ENCODE measurements around the gene PFDN2.

PFDN2 gene

GRCh38 chr1:161071886-161072371 lies 45.9 kb downstream of the PFDN2 start:
- Histone ChIP-seq H3K27me3 (no peaks in the 10 kb centered on the region), H3K9me3 (no peaks in the 10 kb centered on the region), H3K27ac (peak overlapping the region; percentile 99), H3K4me3 (ENCODE audit: low read depth in 1 of 2, low read length in 1 of 2) (peak overlapping the region in 1 of 2 experiments; percentile 19), H3K36me3 (no peaks in the 10 kb centered on the region), H3K4me1 (ENCODE audit: control insufficient read depth in 1 of 2, insufficient read depth in 1 of 2, low read depth in 1 of 2, low read length in 1 of 2) (peaks cover 39 to 41% of the 10 kb centered on the region in 2 experiments)
- TF ChIP-seq CTCF (IDR thresholded peaks at IDR 0.05): peak; percentile 76

- Histone ChIP-seq H3K27me3 (no peaks in the 10 kb centered on the region), H3K4me3 (ENCODE audit: low read depth in 1 of 2, low read length in 1 of 2) (no peak overlapping the region), H3K9me3 (no peaks in the 10 kb centered on the region), H3K27ac (peak overlapping the region; percentile 99), H3K4me1 (ENCODE audit: control insufficient read depth in 1 of 2, insufficient read depth in 1 of 2, low read depth in 1 of 2, low read length in 1 of 2) (peaks cover 51 to 53% of the 10 kb centered on the region in 2 experiments), H3K36me3 (peaks cover 12% of the 10 kb centered on the region)
- no peak for TF ChIP-seq CTCF (IDR thresholded peaks at IDR 0.05)
Measured at GRCh38 chr1:161070761-161071160, 47.1 kb downstream of the PFDN2 start.

- no peaks in the 10 kb centered on the region for H3K9me3 ChIP-seq
- peaks cover 19% of the 10 kb centered on the region for H3K36me3 ChIP-seq
- peaks cover 60% of the 10 kb centered on the region in 2 experiments for H3K4me1 ChIP-seq (ENCODE audit: control insufficient read depth in 1 of 2, insufficient read depth in 1 of 2, low read depth in 1 of 2, low read length in 1 of 2)
- peak; percentile 53 for TF ChIP-seq CTCF (IDR thresholded peaks at IDR 0.05)
- no peaks in the 10 kb centered on the region for H3K27me3 ChIP-seq
- H3K4me3 ChIP-seq (ENCODE audit: low read depth in 1 of 2, low read length in 1 of 2): peak within 1 kb of the TSS; percentile 80 to 100
- peak within 1 kb of the TSS; percentile 99 for H3K27ac ChIP-seq
Measured at GRCh38 chr1:161069731-161070270, 48.0 kb downstream of the PFDN2 start, which contains the start of gene ARHGAP30. ARHGAP30 (minus strand) TSS chr1:161069891; CDS start chr1:161069624, 267 bp downstream.

GRCh38 chr1:161069241-161069640 lies 48.6 kb downstream of the PFDN2 start:
- Histone ChIP-seq H3K36me3 (peaks cover 22% of the 10 kb centered on the region), H3K4me1 (ENCODE audit: control insufficient read depth in 1 of 2, insufficient read depth in 1 of 2, low read depth in 1 of 2, low read length in 1 of 2) (peaks cover 65 to 66% of the 10 kb centered on the region in 2 experiments), H3K27ac (peak overlapping the region; percentile 99), H3K27me3 (no peaks in the 10 kb centered on the region), H3K9me3 (no peaks in the 10 kb centered on the region), H3K4me3 (ENCODE audit: low read depth in 1 of 2, low read length in 1 of 2) (peak overlapping the region; percentile 80 to 100)
- TF ChIP-seq CTCF (IDR thresholded peaks at IDR 0.05): no peak

GRCh38 chr1:161068306-161069234 lies 49.3 kb downstream of the PFDN2 start:
- H3K27ac ChIP-seq: peak overlapping the region; percentile 99

More at GRCh38 chr1:161068306-161069234, 49.3 kb downstream of the PFDN2 start:
- peak; percentile 30 for TF ChIP-seq CTCF (IDR thresholded peaks at IDR 0.05)
- Histone ChIP-seq H3K36me3 (peaks cover 28% of the 10 kb centered on the region), H3K9me3 (no peaks in the 10 kb centered on the region), H3K4me1 (ENCODE audit: control insufficient read depth in 1 of 2, insufficient read depth in 1 of 2, low read depth in 1 of 2, low read length in 1 of 2) (peaks cover 70 to 71% of the 10 kb centered on the region in 2 experiments), H3K4me3 (ENCODE audit: low read depth in 1 of 2, low read length in 1 of 2) (peak overlapping the region; percentile 80 to 100), H3K27me3 (no peaks in the 10 kb centered on the region)
